ENCODE data around the gene WDR17.

The WDR17 gene

DNA sequence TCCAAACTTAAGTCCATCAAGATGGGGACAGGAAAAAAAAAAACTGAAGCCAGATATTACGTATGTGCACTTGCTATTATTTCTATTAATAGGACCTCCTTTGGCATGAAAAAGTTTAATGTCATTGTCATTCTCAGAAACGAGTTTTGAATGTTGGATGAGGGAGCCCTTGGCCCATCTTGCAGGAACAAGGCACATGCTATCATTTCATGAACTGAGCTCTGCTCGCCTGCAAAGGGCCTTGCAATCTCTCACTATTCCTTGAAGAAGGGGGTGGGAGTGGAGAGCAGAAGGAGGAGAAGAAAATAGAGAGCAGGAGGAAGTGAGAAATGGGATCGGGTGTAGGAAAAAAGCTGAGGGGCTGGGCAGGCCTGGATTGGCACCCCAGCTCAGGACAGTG lies 164.0 kb downstream of the WDR17 start:
- DNase-seq = no peak
- Histone ChIP-seq H3K4me3 (ENCODE audit: low read depth, low read length) (no peak overlapping the region), H3K9me3 (no peaks in the 10 kb centered on the region), H3K36me3 (no peaks in the 10 kb centered on the region), H3K27me3 (no peaks in the 10 kb centered on the region), H3K4me1 (no peaks in the 10 kb centered on the region)
- no peak for TF ChIP-seq CTCF (IDR thresholded peaks at IDR 0.05; ENCODE audit: low read depth, low read length)

All from BE2C (cell line).